WI38 (cell line): Measurements from ENCODE around the gene MAD1L1.

Experiments
- H3K4me3 ChIP-seq: 2 replicates; pipeline ENCODE4 v1.5.1; 2011; ENCODE audit warnings: low read depth, mild to moderate bottlenecking, control low read depth, low read length
- TF ChIP-seq, protein P1 (sequence below): IDR thresholded peaks from 2 replicates; pipeline ENCODE4 v1.5.1; 2012; ENCODE audit warnings: low read depth, mild to moderate bottlenecking, control low read depth, low read length

Gene MAD1L1

DNA sequence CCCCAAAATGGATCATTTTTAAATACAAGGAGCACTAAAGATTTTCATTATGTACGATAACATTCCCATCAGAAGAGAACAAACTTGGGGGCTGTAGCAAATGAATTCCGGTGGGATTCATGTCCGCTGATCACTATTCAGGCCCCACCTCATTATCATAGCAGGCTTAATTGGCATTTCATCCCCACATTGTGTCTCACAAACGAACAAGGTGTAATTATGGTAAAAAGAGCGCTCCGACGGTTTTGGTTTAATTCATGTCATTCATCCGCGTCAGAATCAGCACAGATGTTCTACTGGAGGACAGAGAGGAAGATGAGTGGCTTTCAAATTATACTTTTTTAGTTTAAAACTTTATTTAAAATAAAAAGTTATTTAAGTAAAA lies 124.7 kb downstream of the MAD1L1 start:
- no peak overlapping the region for H3K4me3 ChIP-seq
- TF ChIP-seq, protein P1, sequence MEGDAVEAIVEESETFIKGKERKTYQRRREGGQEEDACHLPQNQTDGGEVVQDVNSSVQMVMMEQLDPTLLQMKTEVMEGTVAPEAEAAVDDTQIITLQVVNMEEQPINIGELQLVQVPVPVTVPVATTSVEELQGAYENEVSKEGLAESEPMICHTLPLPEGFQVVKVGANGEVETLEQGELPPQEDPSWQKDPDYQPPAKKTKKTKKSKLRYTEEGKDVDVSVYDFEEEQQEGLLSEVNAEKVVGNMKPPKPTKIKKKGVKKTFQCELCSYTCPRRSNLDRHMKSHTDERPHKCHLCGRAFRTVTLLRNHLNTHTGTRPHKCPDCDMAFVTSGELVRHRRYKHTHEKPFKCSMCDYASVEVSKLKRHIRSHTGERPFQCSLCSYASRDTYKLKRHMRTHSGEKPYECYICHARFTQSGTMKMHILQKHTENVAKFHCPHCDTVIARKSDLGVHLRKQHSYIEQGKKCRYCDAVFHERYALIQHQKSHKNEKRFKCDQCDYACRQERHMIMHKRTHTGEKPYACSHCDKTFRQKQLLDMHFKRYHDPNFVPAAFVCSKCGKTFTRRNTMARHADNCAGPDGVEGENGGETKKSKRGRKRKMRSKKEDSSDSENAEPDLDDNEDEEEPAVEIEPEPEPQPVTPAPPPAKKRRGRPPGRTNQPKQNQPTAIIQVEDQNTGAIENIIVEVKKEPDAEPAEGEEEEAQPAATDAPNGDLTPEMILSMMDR: no peak

DNA sequence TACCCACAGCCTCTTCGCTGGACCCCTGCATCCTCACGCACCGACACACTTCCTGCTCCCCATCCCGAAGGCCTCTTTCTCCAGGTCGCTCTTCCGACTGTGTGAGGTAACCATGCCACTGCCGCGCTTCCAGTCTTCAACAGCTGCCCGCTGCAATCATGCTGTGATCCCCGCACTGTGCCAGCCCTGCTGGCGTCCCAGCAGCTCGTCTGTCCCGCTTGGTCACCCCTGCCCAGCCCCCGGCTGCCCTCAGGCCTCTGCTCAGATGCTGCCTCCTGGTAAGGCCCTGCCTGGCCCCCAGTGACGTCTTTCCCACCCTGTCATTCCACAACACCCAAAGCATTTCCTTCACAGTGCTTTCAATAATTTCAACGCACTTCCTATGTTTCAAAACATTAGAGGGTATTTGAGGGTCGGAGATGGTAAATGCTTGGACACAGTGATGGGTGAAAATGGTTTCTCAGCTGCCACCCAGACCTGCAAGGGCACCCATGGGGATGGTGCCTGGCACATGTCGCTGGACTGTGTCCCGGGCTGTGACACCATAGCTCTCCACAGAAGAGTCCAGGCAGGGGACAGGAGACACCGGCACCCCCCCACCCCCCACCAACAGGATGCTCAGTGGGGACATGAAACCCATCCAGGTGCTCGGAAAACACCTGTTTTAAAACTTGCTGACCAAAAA lies 125.2 kb downstream of the MAD1L1 start:
- no peak overlapping the region for H3K4me3 ChIP-seq
- TF ChIP-seq, protein P1: no peak

DNA sequence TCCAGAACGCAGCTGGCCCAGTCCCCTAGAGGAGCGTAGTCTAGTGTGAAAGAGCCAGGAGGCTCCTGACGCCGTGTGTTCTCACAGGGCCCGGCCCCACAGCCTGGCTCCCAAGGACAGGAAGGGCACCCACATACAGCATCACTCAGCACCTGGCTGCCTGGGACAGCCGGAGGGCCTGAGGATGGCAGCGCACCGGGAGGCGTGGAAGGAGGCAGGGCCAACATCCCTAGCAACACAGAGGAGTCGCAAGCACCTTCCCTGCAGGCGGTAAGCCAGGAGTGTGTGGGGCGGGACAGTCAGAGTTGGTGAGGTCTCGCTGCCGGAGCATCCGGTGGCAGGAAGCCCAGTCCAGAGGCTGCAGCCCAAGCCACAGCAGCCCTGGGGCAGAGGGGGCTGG lies 125.8 kb downstream of the MAD1L1 start:
- no peak overlapping the region for H3K4me3 ChIP-seq
- TF ChIP-seq, protein P1: no peak

DNA sequence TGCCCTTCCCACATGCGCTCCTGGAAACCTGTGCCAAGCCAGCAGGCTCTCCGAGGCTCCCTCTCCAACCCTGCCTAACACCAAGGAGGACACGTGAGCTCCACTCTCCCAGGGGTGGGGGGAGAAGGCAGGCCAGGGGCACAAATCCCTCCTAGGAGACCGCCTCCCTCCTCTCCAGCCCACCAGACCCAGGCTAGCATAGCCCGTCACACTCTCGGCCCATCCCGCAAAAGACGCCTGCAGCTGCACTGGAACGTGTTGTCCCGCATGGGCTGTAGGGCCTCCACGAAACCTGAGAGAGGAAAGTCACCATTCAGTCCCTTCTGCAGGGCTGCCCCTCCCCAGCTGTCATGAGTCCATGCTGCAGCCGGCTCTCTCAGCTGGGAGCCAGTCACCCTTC lies 126.3 kb downstream of the MAD1L1 start:
- no peak overlapping the region for H3K4me3 ChIP-seq
- TF ChIP-seq, protein P1: no peak

DNA sequence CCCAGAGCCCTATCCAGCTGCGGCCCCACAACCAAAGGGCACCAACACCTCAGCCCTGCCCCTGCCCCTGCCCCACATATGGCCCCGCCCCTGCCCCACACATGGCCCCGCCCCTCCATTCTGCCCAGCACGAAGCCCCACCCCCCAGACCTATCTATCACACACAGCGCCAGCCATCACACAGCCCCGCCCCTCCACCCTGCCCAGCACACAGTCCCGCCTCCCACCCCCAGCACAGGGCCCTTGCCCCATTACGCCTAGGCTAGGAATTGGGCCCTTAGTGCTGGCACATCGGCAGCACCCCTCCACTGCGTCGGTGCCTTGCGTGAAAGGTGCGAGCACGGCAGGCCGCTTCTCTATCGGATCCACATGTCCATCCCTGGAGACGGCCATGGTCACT lies 126.8 kb downstream of the MAD1L1 start:
- no peak overlapping the region for H3K4me3 ChIP-seq
- TF ChIP-seq, protein P1: no peak

DNA sequence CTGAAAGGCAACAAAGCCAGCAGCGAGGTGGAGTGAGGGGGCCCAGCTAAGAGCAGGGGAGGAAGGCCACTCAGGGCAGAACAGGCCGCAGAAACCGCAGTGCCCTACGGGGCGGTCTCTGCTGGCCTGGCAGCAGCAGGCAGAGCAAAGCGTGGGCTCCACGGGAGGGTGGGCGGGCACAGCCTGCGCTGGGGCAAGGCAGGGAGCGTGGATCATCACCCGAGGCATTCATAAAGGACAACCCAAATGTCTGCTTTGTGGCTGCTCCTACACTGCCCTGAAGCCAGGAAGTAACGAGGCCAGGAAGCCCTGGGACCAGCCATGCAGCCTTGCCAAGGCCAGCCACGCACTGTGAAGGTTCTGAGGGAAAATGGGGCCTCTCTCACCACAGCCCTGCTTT lies 127.5 kb downstream of the MAD1L1 start:
- TF ChIP-seq, protein P1: no peak
- no peak overlapping the region for H3K4me3 ChIP-seq

DNA sequence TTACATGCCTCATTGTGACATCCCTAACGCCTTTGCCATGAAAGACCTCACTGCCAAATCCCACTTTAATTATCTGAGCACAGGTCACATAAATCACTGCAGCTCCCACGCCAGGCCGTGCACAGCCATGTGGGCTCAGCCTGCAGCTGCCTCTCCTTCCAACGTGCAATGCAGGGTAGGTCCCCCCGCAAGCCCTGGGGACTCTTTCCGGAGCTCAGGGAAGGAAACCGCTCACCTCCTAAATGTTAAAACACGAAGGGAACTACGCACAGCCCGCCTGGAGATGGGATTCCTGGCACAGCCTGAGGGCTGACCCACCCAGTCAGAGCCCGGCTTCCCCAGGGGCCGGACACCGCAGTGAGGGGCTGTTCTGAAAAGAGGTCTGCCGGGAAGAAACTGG lies 128.0 kb downstream of the MAD1L1 start:
- no peak overlapping the region for H3K4me3 ChIP-seq
- TF ChIP-seq, protein P1: no peak
